Uterus (tissue), 4 donors: ENCODE data around the gene FAM216A. TPM values are rescaled to one million over a fixed set of nuclear protein-coding genes. Genes with fewer than 3 reads are reported as not detected.
"Not testable (repeated sequence)": the region's sequence is repeated elsewhere in the genome, so short reads cannot be mapped to it uniquely, and the experiment has no call there.

Source experiments
- DNase-seq, 2 donors: peaks; one replicate each; pipeline ENCODE4 v3.0.0-alpha.2; 2019 to 2020
- H3K27ac ChIP-seq, 2 donors: fragments of 200-600 bp; sonication (generic); 1 replicate in 1 of 2; 2 replicates in 1 of 2; pipeline ENCODE4 v1.5.1; 2016 to 2018
- H3K27me3 ChIP-seq, 2 donors: fragments of 200-600 bp; sonication (generic); one replicate each; pipeline ENCODE4 v1.5.1; 2018 to 2019; ENCODE audit warnings: control low read depth in 1 of 2
- H3K36me3 ChIP-seq, 2 donors: fragments of 200-600 bp; sonication (generic); one replicate each; pipeline ENCODE4 v1.5.1; 2019; ENCODE audit warnings: control low read depth in 1 of 2
- H3K4me1 ChIP-seq, 2 donors: fragments of 200-600 bp; sonication (generic); one replicate each; pipeline ENCODE4 v1.5.1; 2018 to 2019; ENCODE audit warnings: control low read depth in 1 of 2
- H3K4me3 ChIP-seq, 2 donors: fragments of 200-600 bp; sonication (generic); 1 replicate in 1 of 2; 2 replicates in 1 of 2; pipeline ENCODE4 v1.5.1; 2018 to 2019; ENCODE audit warnings: mild to moderate bottlenecking in 1 of 2
- H3K9me3 ChIP-seq, 2 donors: fragments of 200-600 bp; sonication (generic); one replicate each; pipeline ENCODE4 v1.5.1; 2019; ENCODE audit warnings: control low read depth in 1 of 2
- POLR2A ChIP-seq, 2 donors: fragments of 450-650 bp; IDR thresholded peaks; one replicate each; pipeline ENCODE4 v1.6.1; 2016; ENCODE audit warnings: antibody characterized with exemption in 2 of 2, mild to moderate bottlenecking in 1 of 2, moderate library complexity in 1 of 2
- intact Hi-C: fragments of 100-400 bp; cut with DNase I; formaldehyde crosslinking; loops from one replicate; pipeline ENCODE4 v1.15.1; 2023; ENCODE audit warnings: low total_unique reads
- total RNA-seq, 4 donors: library from RNA; depleted of rRNA in 3 of 4; stranded (reverse); fragments of >200 nt in 3 of 4; gene quantifications; one replicate each; pipeline versions ENCODE4 v1.1.0 to v1.2.4, GENCODE V29; 2014 to 2023
- TF ChIP-seq, protein P1 (sequence below), 4 experiments: fragments of 200-600 bp in 2 of 4; fragments of 450-650 bp in 2 of 4; sonication (generic) in 2 of 4; IDR thresholded peaks; one replicate each; pipeline ENCODE4 v1.5.1; 2016 to 2019; ENCODE audit warnings: antibody characterized with exemption in 4 of 4, mild to moderate bottlenecking in 2 of 4, moderate library complexity in 1 of 4
- donor health status: DM: yes; HTN: yes; CAD: no.

The FAM216A gene, protein sequence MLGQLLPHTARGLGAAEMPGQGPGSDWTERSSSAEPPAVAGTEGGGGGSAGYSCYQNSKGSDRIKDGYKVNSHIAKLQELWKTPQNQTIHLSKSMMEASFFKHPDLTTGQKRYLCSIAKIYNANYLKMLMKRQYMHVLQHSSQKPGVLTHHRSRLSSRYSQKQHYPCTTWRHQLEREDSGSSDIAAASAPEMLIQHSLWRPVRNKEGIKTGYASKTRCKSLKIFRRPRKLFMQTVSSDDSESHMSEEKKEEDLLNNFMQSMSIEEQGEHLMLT
- total RNA-seq: 10 to 100 TPM in 2 of 4 donors, 1 to 10 TPM in 2; 3.5 to 29.7 (median 11.2) TPM

DNA sequence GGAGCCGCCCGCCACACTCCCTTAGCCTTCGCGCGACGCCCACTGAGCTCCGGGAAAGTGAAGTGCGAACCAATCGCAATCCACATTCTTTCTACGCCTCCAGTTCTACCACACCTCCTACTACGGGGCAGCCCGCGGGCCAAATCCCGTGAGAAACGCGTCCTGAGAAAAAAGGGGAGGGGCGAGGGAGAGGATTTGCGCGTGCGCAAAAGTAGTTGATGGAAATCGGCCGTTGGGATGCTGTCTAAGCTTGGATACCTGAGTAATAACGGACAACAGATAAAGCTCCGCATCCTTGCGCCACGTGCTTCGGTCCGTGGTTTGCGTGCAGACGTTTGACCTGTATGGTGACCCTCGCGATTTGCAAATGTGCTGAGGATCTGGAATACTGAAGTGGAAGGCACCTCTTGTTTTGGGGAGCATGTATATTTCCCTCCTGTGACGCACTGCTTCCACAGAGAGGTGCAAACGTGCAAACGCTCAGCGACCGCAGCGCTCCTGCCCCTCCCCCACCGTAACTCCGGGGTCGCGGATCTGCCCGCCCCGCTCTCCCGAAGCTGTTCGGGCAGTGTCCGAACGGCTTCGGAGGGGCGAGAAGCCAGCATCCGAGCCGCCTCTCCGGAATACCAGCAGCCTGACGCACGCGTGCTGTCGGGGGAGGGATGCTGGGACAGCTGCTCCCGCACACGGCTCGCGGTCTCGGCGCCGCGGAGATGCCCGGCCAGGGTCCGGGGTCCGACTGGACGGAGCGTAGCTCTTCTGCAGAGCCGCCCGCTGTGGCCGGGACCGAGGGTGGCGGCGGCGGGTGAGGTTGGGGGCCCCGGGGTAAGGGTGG is at the start of gene FAM216A, which contains the start of gene GPN3:
TSS of gene FAM216A (plus strand) at position 632 of the 835 bp plus-strand sequence. CDS start at position 663, 31 bp downstream.
TSS of gene GPN3 (minus strand) at position 44 of the 835 bp plus-strand sequence. CDS start 54 bp downstream, outside the sequence.
- intact Hi-C loops: no loop called here
- DNase-seq: peak; percentile 96 to 97
- TF ChIP-seq, protein P1, sequence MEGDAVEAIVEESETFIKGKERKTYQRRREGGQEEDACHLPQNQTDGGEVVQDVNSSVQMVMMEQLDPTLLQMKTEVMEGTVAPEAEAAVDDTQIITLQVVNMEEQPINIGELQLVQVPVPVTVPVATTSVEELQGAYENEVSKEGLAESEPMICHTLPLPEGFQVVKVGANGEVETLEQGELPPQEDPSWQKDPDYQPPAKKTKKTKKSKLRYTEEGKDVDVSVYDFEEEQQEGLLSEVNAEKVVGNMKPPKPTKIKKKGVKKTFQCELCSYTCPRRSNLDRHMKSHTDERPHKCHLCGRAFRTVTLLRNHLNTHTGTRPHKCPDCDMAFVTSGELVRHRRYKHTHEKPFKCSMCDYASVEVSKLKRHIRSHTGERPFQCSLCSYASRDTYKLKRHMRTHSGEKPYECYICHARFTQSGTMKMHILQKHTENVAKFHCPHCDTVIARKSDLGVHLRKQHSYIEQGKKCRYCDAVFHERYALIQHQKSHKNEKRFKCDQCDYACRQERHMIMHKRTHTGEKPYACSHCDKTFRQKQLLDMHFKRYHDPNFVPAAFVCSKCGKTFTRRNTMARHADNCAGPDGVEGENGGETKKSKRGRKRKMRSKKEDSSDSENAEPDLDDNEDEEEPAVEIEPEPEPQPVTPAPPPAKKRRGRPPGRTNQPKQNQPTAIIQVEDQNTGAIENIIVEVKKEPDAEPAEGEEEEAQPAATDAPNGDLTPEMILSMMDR (IDR thresholded peaks at IDR 0.05): peak in 2 of 4 experiments; percentile 5 to 35
- TF ChIP-seq POLR2A (IDR thresholded peaks at IDR 0.05): peak; percentile 62 to 86

DNA sequence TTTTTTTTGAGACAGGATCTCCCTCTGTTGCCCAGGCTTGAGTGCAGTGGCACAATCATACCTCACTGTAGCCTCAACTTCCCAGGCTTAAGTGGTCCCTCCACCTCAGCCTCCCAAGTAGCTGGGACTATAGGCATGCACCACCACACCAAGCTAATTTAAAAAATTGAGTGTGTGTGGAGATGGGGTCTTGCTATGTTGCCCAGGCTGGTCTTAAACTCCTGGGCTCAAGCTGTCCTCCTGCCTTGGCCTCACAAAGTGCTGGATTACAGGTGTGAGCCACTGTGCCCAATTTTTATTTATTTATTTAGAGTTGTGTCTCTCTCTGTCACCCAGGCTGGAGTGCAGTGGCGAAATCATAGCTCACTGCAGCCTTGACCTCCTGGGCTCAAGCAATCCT is 48.0 kb upstream of the FAM216A start:
- H3K4me1 ChIP-seq, DNase-seq, H3K4me3 ChIP-seq, H3K27ac ChIP-seq, intact Hi-C loops, H3K36me3 ChIP-seq, H3K9me3 ChIP-seq, H3K27me3 ChIP-seq: not testable (repeated sequence)

More for the DNA sequence above, at the start of gene FAM216A, which contains the start of gene GPN3:
- peak within 1 kb of the TSS; percentile 81 to 85 for H3K4me3 ChIP-seq
- no peaks in the 10 kb centered on the region for H3K36me3 ChIP-seq
- H3K4me1 ChIP-seq: peaks cover 9 to 15% of the 10 kb centered on the region in 2 donors
- no peaks in the 10 kb centered on the region for H3K9me3 ChIP-seq
- peak within 1 kb of the TSS; percentile 97 to 99 for H3K27ac ChIP-seq
- no peaks in the 10 kb centered on the region for H3K27me3 ChIP-seq

DNA sequence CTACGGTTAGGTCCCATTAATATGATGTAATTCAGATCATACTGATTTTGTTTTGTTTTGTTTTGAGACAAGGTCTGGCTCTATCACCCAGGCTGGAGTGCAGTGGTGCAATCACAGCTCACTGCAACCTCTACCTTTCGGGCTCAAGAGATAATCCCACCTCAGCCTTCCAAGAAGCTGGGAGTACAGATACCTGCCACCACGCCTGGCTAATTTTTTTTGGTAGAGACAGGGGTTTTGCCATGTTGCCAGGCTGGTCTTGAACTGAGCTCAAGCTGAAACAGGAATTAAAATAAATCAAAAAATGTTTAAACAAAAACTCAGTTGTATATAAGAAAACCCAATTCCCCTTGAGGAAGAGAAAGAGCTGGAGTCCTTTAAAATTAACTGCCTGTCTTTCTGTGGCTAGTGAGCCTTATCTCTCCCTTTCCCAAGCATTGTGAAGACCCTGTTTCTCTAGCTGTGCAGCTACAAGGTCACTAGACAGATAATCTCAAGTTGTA is 47.4 kb upstream of the FAM216A start:
- Histone ChIP-seq H3K27ac (no peak overlapping the region), H3K36me3 (no peaks in the 10 kb centered on the region), H3K4me1 (no peaks in the 10 kb centered on the region), H3K9me3 (no peaks in the 10 kb centered on the region), H3K4me3 (no peak overlapping the region), H3K27me3 (no peaks in the 10 kb centered on the region)
- DNase-seq: no peak
- TF ChIP-seq POLR2A (IDR thresholded peaks at IDR 0.05): no peak
- TF ChIP-seq, protein P1 (IDR thresholded peaks at IDR 0.05): no peak
- intact Hi-C loops: no loop called here

DNA sequence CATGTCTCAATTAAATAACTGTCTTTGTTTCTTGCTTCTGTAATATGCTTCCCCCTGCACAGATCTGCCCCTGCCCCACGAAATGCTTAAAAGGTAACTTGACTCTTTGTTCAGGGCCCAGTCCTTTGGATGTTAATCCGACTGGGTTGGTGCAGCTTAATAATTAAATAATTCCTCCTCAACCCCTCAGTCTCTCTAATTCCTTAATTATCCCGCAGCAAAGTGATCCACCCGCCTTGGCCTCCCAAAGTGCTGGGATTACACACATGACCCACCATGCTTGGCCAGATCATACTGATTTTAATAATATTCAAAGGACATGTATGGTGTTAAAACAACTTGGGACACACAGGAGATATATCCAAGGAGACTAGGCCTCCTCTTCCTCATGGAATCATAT is 46.9 kb upstream of the FAM216A start:
- no peaks in the 10 kb centered on the region for H3K36me3 ChIP-seq
- H3K27me3 ChIP-seq: no peaks in the 10 kb centered on the region
- H3K4me3 ChIP-seq: no peak overlapping the region
- H3K4me1 ChIP-seq: no peaks in the 10 kb centered on the region
- no peak for TF ChIP-seq POLR2A (IDR thresholded peaks at IDR 0.05)
- TF ChIP-seq, protein P1 (IDR thresholded peaks at IDR 0.05): no peak
- no peaks in the 10 kb centered on the region for H3K9me3 ChIP-seq
- intact Hi-C loops: no loop called here
- no peak for DNase-seq
- peak overlapping the region; percentile 2 to 27 for H3K27ac ChIP-seq

DNA sequence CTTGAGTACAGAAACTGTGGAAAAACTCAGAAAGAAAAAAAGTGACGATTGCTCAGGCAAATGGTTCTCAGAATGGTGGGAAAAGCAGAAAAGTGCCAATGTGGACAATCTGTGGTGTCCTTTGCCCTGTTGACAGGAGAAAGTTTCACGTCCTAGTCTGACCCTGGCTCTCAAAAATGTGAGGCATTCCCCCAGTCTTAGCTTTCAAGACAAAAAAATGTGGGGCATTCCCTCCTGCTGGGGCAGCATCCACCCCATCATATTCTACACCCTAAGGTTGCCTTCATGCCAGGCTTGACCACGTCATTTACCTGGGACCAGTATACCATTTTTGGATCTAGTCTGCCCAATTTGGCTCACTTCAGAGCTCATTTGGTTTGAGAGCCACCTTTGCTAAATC is 44.4 kb upstream of the FAM216A start:
- TF ChIP-seq, protein P1 (IDR thresholded peaks at IDR 0.05): no peak
- TF ChIP-seq POLR2A (IDR thresholded peaks at IDR 0.05): no peak
- no peak overlapping the region for H3K4me3 ChIP-seq

More for the DNA sequence above, 44.4 kb upstream of the FAM216A start:
- Histone ChIP-seq H3K27me3 (no peaks in the 10 kb centered on the region), H3K36me3 (no peaks in the 10 kb centered on the region), H3K4me1 (no peaks in the 10 kb centered on the region), H3K27ac (no peak overlapping the region), H3K9me3 (no peaks in the 10 kb centered on the region)
- DNase-seq: no peak
- intact Hi-C loops: no loop called here
